ENCODE data around the gene CORIN.
"Not testable (repeated sequence)": the region's sequence is repeated elsewhere in the genome, so short reads cannot be mapped to it uniquely, and the experiment has no call there.

The CORIN gene

DNA sequence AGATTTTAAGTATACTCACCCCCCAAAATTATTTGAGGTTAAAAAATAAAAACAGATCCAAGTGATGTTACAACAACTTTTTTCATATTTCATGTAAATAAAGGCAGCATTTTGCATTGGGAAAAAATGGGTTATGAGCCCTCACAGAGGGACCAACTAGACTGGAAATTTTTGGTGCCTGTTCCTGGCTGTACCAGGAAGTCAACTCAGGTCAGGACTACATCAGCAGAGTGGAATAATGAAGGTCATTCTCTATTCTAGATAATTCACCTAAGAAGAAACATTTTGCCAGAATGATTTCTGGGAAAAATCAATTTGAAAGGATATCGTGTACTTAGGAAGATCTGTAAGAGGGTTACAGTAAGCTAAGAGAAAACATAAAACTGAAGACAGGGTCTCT is 66.8 kb downstream of the CORIN start:
- DNase-seq (ENCODE audit: low spot score): no peak

GRCh38 chr4:47767956-47768355 is 69.9 kb downstream of the CORIN start:
- DNase-seq (ENCODE audit: low spot score): not testable (repeated sequence)

DNA sequence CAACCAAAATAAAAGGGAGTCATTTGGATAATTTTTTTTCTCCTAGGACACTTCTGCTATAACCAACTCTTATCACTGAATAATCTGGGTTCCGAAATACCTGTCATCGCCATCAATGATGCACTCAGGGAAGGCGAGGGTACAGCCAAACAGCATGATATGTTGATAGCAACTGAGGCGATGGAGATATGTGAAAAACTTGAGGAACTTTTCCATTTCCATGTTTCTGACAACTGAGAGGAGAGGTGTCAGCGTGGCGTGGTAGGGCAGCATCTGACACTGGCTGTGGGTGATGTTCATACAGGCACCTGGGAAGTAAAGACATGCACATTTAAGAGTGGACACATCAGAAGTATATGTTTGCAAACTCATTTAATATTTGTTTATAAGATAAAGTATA is 74.6 kb downstream of the CORIN start:
- DNase-seq (ENCODE audit: low spot score): no peak

DNA sequence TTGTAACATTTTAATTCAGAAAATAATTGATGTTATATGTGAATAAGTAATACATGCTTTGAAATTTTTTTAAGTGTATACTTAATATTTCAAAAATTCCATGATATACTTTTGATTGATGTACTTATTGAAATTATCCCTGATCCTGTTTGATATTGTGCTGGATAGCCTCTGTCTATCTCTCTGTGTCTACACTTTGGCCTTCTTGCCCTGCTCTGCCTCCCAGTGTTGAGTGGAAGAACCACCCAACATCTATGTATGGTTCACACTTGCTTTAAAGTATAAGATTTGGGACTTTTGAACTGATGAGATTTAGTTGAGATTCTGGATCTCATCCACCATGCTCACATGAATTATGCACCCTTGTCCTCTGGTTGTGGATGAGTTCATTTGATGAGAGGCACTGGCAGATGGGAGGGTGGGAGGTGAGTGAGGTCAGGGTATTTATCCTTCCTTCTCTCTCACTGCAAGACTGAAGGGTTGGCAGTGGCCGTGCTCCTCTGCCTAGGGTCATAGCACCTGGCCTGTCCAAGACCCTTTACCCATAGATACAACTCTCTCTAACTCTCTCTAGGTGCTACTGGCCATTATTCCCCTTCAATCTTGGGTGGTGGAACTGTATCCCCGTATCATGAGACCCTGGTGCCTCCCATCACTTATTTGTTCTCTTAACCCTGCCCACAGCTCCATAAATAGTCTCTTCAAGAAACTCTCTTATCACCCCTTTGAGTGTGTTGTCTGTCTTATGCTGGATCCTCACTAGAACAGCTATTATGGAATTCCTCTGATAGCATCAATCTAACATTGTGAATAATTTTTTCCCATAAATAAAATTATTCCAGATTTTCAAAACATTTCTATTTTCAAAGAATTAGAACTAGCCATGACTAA is 75.2 kb downstream of the CORIN start:
- DNase-seq (ENCODE audit: low spot score): no peak

- DNase-seq (ENCODE audit: low spot score): not testable (repeated sequence)
Observed at GRCh38 chr4:47753316-47753715, 84.6 kb downstream of the CORIN start.

DNA sequence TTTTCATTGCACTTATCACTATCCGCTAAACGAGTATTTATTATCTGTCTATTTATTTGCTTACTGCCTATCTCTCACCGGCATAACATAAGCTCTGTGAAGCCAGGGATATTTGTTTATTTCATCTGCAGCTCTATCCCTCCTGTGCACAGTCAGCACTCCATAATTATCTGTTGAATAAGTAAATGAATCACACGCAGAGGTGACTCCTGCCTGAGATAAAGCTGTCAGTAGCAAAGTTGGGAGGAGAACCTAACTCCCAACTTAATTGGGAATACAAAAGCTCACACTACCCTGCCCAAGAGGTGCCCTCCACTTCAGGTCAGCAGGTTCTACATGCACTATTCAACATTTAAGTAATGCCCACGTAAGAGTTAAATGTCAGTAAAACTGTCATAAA is 85.7 kb downstream of the CORIN start:
- no peak for DNase-seq (ENCODE audit: low spot score)

DNA sequence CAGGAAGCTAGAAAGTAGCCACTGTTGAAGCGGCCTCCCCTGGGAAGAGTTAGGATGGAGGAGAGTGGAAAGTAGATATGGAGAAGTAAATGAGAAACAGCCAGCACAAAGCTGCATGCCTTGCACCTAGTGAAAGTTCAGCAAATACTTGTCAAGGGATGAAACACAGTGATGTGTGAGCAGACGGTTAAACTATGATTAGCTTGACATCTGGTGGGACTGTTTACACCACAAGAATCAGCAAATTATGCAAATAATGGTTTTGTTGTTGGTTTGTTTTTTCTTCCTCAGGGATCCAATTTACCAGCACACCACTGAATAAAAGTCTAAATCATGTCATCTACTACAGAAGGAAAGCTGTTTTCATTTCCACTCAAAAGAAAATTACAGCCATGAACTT is 87.1 kb downstream of the CORIN start:
- DNase-seq (ENCODE audit: low spot score): no peak

DNA sequence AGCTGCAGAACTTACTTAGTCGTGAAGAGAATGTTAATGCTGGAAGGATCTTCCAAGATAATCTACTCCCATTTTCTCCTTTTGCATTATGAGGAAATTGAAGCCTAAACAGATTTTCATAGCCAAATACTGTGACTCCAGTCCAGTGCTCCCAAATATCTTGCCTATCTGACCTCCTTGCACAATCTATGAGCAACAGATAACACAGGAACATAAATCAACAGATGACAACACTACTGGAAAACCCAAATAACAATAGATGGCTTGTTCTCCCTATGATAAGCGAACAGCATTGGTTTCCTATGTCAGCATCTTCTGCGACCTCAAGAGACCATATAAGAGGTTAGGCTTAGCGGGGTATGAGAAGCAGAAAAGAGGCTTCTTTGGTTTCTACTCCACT is 88.0 kb downstream of the CORIN start:
- no peak for DNase-seq (ENCODE audit: low spot score)

DNA sequence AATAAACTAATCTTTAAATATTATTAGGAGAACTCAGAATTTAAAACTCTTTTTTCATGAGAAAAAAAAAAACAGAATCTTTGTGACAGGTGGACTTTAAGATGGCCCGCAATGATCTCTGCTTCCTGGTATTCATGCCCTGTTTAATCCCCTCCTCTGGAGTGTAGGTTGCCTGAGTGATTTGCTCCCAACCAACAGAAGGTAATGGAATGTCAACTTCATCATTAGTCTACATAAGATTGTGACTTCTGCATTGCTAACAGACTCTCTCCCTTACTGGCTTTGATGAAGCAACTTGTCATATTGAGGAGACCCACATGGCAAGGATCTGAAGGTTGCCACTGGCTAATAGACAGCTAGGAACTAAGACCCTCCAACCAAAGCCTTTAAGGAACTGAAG is 88.8 kb downstream of the CORIN start:
- no peak for DNase-seq (ENCODE audit: low spot score)

GRCh38 chr4:47747846-47748494 is 89.9 kb downstream of the CORIN start:
- no peak for DNase-seq (ENCODE audit: low spot score)

GRCh38 chr4:47747211-47747610 is 90.7 kb downstream of the CORIN start:
- DNase-seq (ENCODE audit: low spot score): no peak

GRCh38 chr4:47746122-47746521 is 91.7 kb downstream of the CORIN start:
- DNase-seq (ENCODE audit: low spot score): peak; percentile 58

DNA sequence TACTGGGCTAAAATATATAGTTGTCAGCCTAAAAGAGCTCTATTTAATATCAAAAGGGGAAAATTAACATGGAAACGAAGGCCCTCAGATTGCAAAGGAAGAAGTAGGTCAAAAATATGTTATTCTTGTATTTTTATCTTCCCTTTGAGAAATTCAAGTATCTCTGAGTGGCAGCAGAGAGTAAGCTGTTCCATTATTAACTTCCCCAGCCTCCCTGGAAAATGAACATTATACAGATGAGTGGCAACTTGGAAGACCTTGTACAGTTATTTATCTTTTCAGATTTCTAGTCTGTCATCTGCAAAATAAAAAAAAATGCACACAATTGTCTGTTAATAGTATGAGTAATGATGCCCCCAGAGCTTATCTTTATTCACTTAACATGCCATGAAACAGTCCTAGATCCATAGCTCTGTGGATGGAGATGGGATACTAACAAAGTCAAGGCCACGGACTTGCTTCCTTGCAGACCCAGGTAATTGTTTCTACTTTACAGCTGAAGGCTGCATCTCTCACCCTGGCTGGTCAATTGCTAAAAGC is 93.0 kb downstream of the CORIN start:
- no peak for DNase-seq (ENCODE audit: low spot score)

- peak; percentile 12 for DNase-seq (ENCODE audit: low spot score)
Observed at GRCh38 chr4:47744253-47744652, 93.6 kb downstream of the CORIN start.

- DNase-seq (ENCODE audit: low spot score): peak; percentile 7
Observed at GRCh38 chr4:47741200-47741599, 96.7 kb downstream of the CORIN start.

GRCh38 chr4:47737326-47737725 is 100.5 kb downstream of the CORIN start:
- no peak for DNase-seq (ENCODE audit: low spot score)

GRCh38 chr4:47736555-47736954 is 101.3 kb downstream of the CORIN start:
- no peak for DNase-seq (ENCODE audit: low spot score)

GRCh38 chr4:47736146-47736545 is 101.7 kb downstream of the CORIN start:
- DNase-seq (ENCODE audit: low spot score): no peak

GRCh38 chr4:47733302-47734175 is 104.3 kb downstream of the CORIN start:
- DNase-seq (ENCODE audit: low spot score): no peak

DNA sequence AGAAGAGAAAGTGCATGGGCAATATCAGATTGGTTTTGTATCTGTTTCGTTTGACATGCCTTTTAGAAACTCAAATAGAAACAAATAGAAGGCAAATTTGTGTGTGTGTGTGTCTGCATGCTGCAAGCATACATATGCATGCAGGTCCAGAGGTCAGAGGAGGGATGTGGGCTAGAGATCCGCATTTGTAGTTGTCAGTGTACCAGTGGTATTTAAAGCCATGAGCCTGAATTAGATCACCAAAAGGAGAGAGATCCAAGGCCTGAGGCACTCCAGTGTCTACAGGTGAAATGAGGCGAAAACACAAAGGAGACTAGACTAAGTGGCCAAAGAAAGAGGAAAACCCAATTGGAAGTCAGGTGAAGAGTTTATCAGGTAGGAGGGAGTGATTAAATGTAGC is 106.7 kb downstream of the CORIN start:
- no peak for DNase-seq (ENCODE audit: low spot score)

GRCh38 chr4:47729131-47729680 is 108.7 kb downstream of the CORIN start:
- DNase-seq (ENCODE audit: low spot score): no peak

Measured in kidney tubule cell (primary cell).